H1 (cell line): ENCODE data around the gene EXT2. TPM values are rescaled to one million over a fixed set of nuclear protein-coding genes. Genes with fewer than 3 reads are reported as not detected.

Source experiments
- BCL11A ChIP-seq, 2 experiments: IDR thresholded peaks; one replicate each; pipeline ENCODE4 v1.6.1; 2011; ENCODE audit warnings: low read depth in 2 of 2, low read length in 2 of 2, mild to moderate bottlenecking in 2 of 2
- CEBPB ChIP-seq: IDR thresholded peaks from 2 replicates; pipeline ENCODE4 v1.6.1; 2012; ENCODE audit warnings: low read depth, low read length
- CHD7 ChIP-seq: fragments of 300-600 bp; sonication (generic); IDR thresholded peaks from 2 replicates; pipeline ENCODE4 v1.7.1; 2012; ENCODE audit warnings: low read length, moderate library complexity, mild to moderate bottlenecking, inconsistent platforms; ENCODE audit not compliant: insufficient replicate concordance
- GABPA ChIP-seq: IDR thresholded peaks from 2 replicates; pipeline ENCODE4 v1.6.1; 2011; ENCODE audit warnings: mild to moderate bottlenecking, low read length, moderate library complexity, borderline replicate concordance; ENCODE audit not compliant: insufficient read depth
- HDAC6 ChIP-seq: IDR thresholded peaks from one replicate; pipeline ENCODE4 v1.7.1; 2012; ENCODE audit warnings: low read depth, mild to moderate bottlenecking, inconsistent platforms, low read length, moderate library complexity
- JUN ChIP-seq: IDR thresholded peaks from 2 replicates; pipeline ENCODE4 v1.6.1; 2011; ENCODE audit warnings: low read depth, mild to moderate bottlenecking, improper control_type of control experiment, low read length
- KDM4A ChIP-seq: IDR thresholded peaks from one replicate; pipeline ENCODE4 v1.7.1; 2012; ENCODE audit warnings: low read depth, mild to moderate bottlenecking, moderate library complexity, low read length, inconsistent platforms; ENCODE audit not compliant: severe bottlenecking
- SAP30 ChIP-seq: fragments of 300-600 bp; sonication (generic); IDR thresholded peaks from 2 replicates; pipeline ENCODE4 v1.7.1; 2012; ENCODE audit warnings: low read length, moderate library complexity, mild to moderate bottlenecking, inconsistent platforms; ENCODE audit not compliant: insufficient read depth, insufficient replicate concordance
- polyA plus RNA-seq, 7 experiments: library from polyadenylated mRNA; depleted of rRNA in 3 of 7; stranded (reverse) in 5 of 7; unstranded in 2 of 7; fragments of >200 nt in 5 of 7; fragments of 200-250 nt in 2 of 7; gene quantifications; 1 replicate in 5 of 7; 2 replicates in 1 of 7; 4 replicates in 1 of 7; pipeline versions ENCODE4 v1.2.1 to v1.2.3, GENCODE V29; 2011 to 2013; ENCODE audit warnings: missing spikeins in 2 of 7, mixed read lengths in 2 of 7
- total RNA-seq: library from RNA; stranded (reverse); fragmentation: NEBNext Ultra II Directional; extraction: Animal tissue kit (Norgen Biotek cat#: 25700); gene quantifications from 2 replicates; pipeline ENCODE4 v1.2.1, GENCODE V29; 2021

Gene EXT2
- total and polyA plus RNA-seq, 2 of the 8 experiments (the other 6 are each of a cell fraction or from before 2014, with no cell fraction given), result 29.8 to 42.8 TPM

- no peak for TF ChIP-seq CHD7
- no peak for TF ChIP-seq GABPA
- no peak for TF ChIP-seq HDAC6
- no peak for TF ChIP-seq SAP30
- no peak for TF ChIP-seq JUN
- TF ChIP-seq BCL11A (IDR thresholded peaks at IDR 0.05; ENCODE audit: low read depth in 2 of 2, low read length in 2 of 2), result no peak
- TF ChIP-seq KDM4A, result no peak
- no peak for TF ChIP-seq CEBPB
These were observed 45.3 kb downstream of the EXT2 start (continued) for GRCh38 chr11:44140805-44141204.
